Breast epithelium (tissue), 4 donors: ENCODE results near the gene FER. TPM values are rescaled to one million over a fixed set of nuclear protein-coding genes. Genes with fewer than 3 reads are reported as not detected.

ENCODE experiments used
- DNase-seq, 2 donors: peaks; one replicate each; pipeline ENCODE4 v3.0.0-alpha.2; 2019; ENCODE audit warnings: low spot score in 2 of 2
- H3K27ac ChIP-seq, 2 donors: fragments of 200-600 bp; sonication (generic) in 1 of 2; one replicate each; pipeline ENCODE4 v1.5.1; 2016 to 2019; ENCODE audit warnings: mild to moderate bottlenecking in 1 of 2
- H3K27me3 ChIP-seq, 2 donors: fragments of 200-600 bp; sonication (generic) in 1 of 2; one replicate each; pipeline versions ENCODE4 v1.5.1 to v1.6.0; 2017 to 2019; ENCODE audit warnings: control low read depth in 1 of 2, mild to moderate bottlenecking in 1 of 2
- H3K36me3 ChIP-seq: fragments of 200-600 bp; one replicate; pipeline ENCODE4 v1.5.1; 2019
- H3K4me1 ChIP-seq, 2 donors: fragments of 200-600 bp; sonication (generic); one replicate each; pipeline ENCODE4 v1.5.1; 2016 to 2019; ENCODE audit warnings: control low read depth in 1 of 2
- H3K4me3 ChIP-seq, 3 donors: fragments of 200-600 bp; sonication (generic); 1 replicate in 2 of 3; 2 replicates in 1 of 3; pipeline ENCODE4 v1.5.1; 2016 to 2019; ENCODE audit warnings: mild to moderate bottlenecking in 3 of 3, moderate library complexity in 2 of 3
- H3K9me3 ChIP-seq, 2 donors: fragments of 200-600 bp; sonication (generic) in 1 of 2; one replicate each; pipeline ENCODE4 v1.5.1; 2016 to 2019; ENCODE audit warnings: control low read depth in 1 of 2
- CTCF ChIP-seq, 3 donors: fragments of 450-650 bp; IDR thresholded peaks; one replicate each; pipeline ENCODE4 v1.5.1; 2016 to 2017; ENCODE audit warnings: antibody characterized with exemption in 3 of 3, mild to moderate bottlenecking in 3 of 3, moderate library complexity in 3 of 3
- POLR2A ChIP-seq: fragments of 450-650 bp; IDR thresholded peaks from one replicate; pipeline ENCODE4 v1.6.1; 2016; ENCODE audit warnings: antibody characterized with exemption, mild to moderate bottlenecking, moderate library complexity
- POLR2AphosphoS5 ChIP-seq, 3 donors: sonication (generic); formaldehyde crosslinking; IDR thresholded peaks; one replicate each; pipeline ENCODE4 v1.6.1; 2017; ENCODE audit warnings: antibody characterized with exemption in 3 of 3
- intact Hi-C: fragments of 100-400 bp; cut with DNase I; formaldehyde crosslinking; loops from one replicate; pipeline ENCODE4 v1.15.1; 2023; ENCODE audit warnings: low total_unique reads
- total RNA-seq, 3 donors: library from RNA; depleted of rRNA; stranded (reverse); fragments of >200 nt; gene quantifications; one replicate each; pipeline ENCODE4 v1.1.0, GENCODE V29; 2016

Gene FER
- total RNA-seq, 3 donors from 2014 or later = 24.3 to 27.8 (median 27.2) TPM

- intact Hi-C loops = no loop called here
- H3K27ac ChIP-seq = no peak overlapping the region
Measured at GRCh38 chr5:108798513-108799265, 51.0 kb downstream of the FER start.

DNA sequence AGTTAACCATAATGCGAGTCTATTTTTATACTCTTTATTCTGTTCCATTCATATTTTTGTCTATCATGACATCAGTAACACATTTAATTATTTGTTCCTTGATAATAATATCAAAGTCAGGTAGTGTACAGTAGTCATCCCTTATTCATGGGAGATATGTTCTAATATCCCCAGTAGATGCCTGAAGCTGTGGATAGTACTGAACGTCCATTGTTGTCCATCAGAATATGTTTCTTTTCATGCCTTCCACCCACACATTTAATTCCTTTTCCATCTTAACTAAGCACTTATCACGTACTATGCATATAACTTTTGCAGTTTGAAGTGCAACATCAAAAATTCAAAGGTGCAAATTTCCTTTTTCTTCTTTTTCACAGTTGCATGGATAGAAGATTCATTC lies 53.6 kb downstream of the FER start:
- Histone ChIP-seq H3K36me3 (no peaks in the 10 kb centered on the region), H3K27me3 (no peaks in the 10 kb centered on the region), H3K9me3 (peaks cover 9 to 26% of the 10 kb centered on the region in 2 donors), H3K4me1 (no peaks in the 10 kb centered on the region), H3K27ac (no peak overlapping the region), H3K4me3 (no peak overlapping the region)
- no peak for DNase-seq
- intact Hi-C loops = no loop called here
- no peak for TF ChIP-seq CTCF (IDR thresholded peaks at IDR 0.05)
- TF ChIP-seq POLR2AphosphoS5 (IDR thresholded peaks at IDR 0.05) = no peak
- no peak for TF ChIP-seq POLR2A

More at GRCh38 chr5:108798513-108799265, 51.0 kb downstream of the FER start:
- DNase-seq = no peak
- Histone ChIP-seq H3K36me3 (no peaks in the 10 kb centered on the region), H3K27me3 (no peaks in the 10 kb centered on the region), H3K4me1 (no peaks in the 10 kb centered on the region), H3K9me3 (peaks cover 0 to 6% of the 10 kb centered on the region in 2 donors), H3K4me3 (no peak overlapping the region)
- TF ChIP-seq CTCF (IDR thresholded peaks at IDR 0.05) (no peak), POLR2A (no peak), POLR2AphosphoS5 (IDR thresholded peaks at IDR 0.05) (no peak)

GRCh38 chr5:108801776-108802175 lies 54.1 kb downstream of the FER start:
- no peaks in the 10 kb centered on the region for H3K27me3 ChIP-seq
- peaks cover 12 to 26% of the 10 kb centered on the region in 2 donors for H3K9me3 ChIP-seq
- H3K4me1 ChIP-seq = no peaks in the 10 kb centered on the region
- no peak for DNase-seq
- no peak overlapping the region for H3K27ac ChIP-seq
- no peaks in the 10 kb centered on the region for H3K36me3 ChIP-seq
- no peak overlapping the region for H3K4me3 ChIP-seq
- TF ChIP-seq POLR2AphosphoS5 (IDR thresholded peaks at IDR 0.05) = no peak
- no peak for TF ChIP-seq CTCF (IDR thresholded peaks at IDR 0.05)
- TF ChIP-seq POLR2A = no peak
- intact Hi-C loops = no loop called here

DNA sequence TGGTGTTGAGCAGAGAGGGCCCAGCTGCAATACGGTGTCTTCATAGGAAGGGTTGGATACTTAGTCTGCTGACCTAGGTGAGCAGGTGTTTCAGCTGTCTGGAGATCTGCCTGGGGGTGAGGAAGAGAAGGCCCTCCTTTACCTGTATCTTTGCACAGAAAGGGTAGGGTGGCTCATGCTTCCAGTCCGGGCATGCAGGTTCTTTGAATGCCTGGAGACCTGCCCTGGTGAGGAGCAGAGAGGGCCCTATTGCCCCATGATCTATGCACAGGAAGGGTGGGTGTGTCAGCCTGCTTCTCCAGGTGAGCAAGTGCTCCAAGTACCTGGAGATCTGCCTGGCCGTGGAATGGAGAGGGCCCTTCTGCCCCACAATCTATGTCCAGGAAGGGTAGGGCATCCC lies 63.0 kb downstream of the FER start:
- intact Hi-C loops = no loop called here
- Histone ChIP-seq H3K27ac (no peak overlapping the region), H3K4me1 (no peaks in the 10 kb centered on the region), H3K4me3 (no peak overlapping the region), H3K36me3 (no peaks in the 10 kb centered on the region), H3K27me3 (no peaks in the 10 kb centered on the region), H3K9me3 (peaks cover 2 to 9% of the 10 kb centered on the region in 2 donors)
- TF ChIP-seq POLR2A (no peak), POLR2AphosphoS5 (IDR thresholded peaks at IDR 0.05) (no peak), CTCF (IDR thresholded peaks at IDR 0.05) (no peak)
- DNase-seq = no peak

GRCh38 chr5:108813673-108814072 lies 66.0 kb downstream of the FER start:
- Histone ChIP-seq H3K36me3 (peaks cover 2% of the 10 kb centered on the region), H3K4me3 (peak overlapping the region in 2 of 3 donors; percentile 3 to 9), H3K4me1 (no peaks in the 10 kb centered on the region), H3K9me3 (no peaks in the 10 kb centered on the region), H3K27ac (no peak overlapping the region), H3K27me3 (no peaks in the 10 kb centered on the region)
- intact Hi-C loops = no loop called here
- DNase-seq = no peak
- TF ChIP-seq CTCF (IDR thresholded peaks at IDR 0.05) (no peak), POLR2A (no peak)
